Caco-2 (cell line): Measurements from ENCODE around the gene KRT35. TPM values are rescaled to one million over a fixed set of nuclear protein-coding genes. Genes with fewer than 3 reads are reported as not detected.

Experiments used
- BruUV-seq: library from RNA; stranded (reverse); fragments of 400-500 nt; replicated peaks from 2 replicates; lab custom pipeline; 2021; lab: Mats Ljungman, UMichigan
- CTCF ChIA-PET: fragments of 300-600 bp; sonication (Branson Sonifier 250); formaldehyde crosslinking; loops from one replicate; lab custom pipeline; 2022; ENCODE audit warnings: antibody characterized with exemption; lab: Charles Lee
- POLR2A ChIA-PET: fragments of 300-600 bp; sonication (Branson Sonifier 250); formaldehyde crosslinking; loops from one replicate; lab custom pipeline; 2022; ENCODE audit warnings: antibody characterized with exemption; lab: Charles Lee
- DNase-seq, 2 experiments: peaks; one replicate each; pipeline versions ENCODE4 v3.0.0 to v3.0.0-alpha.2; 2020 to 2022
- H3K27me3 ChIP-seq: replicated peaks from 2 replicates; pipeline ENCODE4 v1.6.0; 2011; ENCODE audit warnings: low read length; ENCODE audit not compliant: control insufficient read depth, insufficient read depth
- H3K36me3 ChIP-seq: 2 replicates; pipeline ENCODE4 v1.5.1; 2011; ENCODE audit warnings: low read length; ENCODE audit not compliant: control insufficient read depth, insufficient read depth
- H3K4me1 ChIP-seq: fragments of 250-450 bp; sonication (Bioruptor Pico); 2 replicates; pipeline ENCODE4 v1.5.1; 2020; ENCODE audit warnings: mild to moderate bottlenecking
- H3K4me3 ChIP-seq: 2 replicates; pipeline ENCODE4 v1.5.1; 2011; ENCODE audit warnings: low read depth, mild to moderate bottlenecking, control low read depth, low read length
- H3K9me3 ChIP-seq: fragments of 250-450 bp; sonication (Bioruptor Pico); 2 replicates; pipeline ENCODE4 v1.5.1; 2020; ENCODE audit warnings: mild to moderate bottlenecking, moderate library complexity
- H3K27ac Mint-ChIP-seq: one replicate; pipeline ENCODE4 v1.8.0; 2022; ENCODE audit warnings: mixed read lengths; ENCODE audit not compliant: unreplicated experiment
- H3K27me3 Mint-ChIP-seq: one replicate; pipeline ENCODE4 v1.8.0; 2022; ENCODE audit warnings: mixed read lengths; ENCODE audit not compliant: insufficient read depth, unreplicated experiment
- H3K36me3 Mint-ChIP-seq: one replicate; pipeline ENCODE4 v1.8.0; 2022; ENCODE audit warnings: mild to moderate bottlenecking, mixed read lengths; ENCODE audit not compliant: insufficient read depth, unreplicated experiment
- H3K4me1 Mint-ChIP-seq: one replicate; pipeline ENCODE4 v1.8.0; 2022; ENCODE audit warnings: low read depth, mixed read lengths; ENCODE audit not compliant: unreplicated experiment
- H3K4me3 Mint-ChIP-seq: one replicate; pipeline ENCODE4 v1.8.0; 2022; ENCODE audit warnings: mild to moderate bottlenecking, moderate library complexity, mixed read lengths; ENCODE audit not compliant: unreplicated experiment
- H3K9me3 Mint-ChIP-seq: one replicate; pipeline ENCODE4 v1.8.0; 2022; ENCODE audit warnings: mixed read lengths; ENCODE audit not compliant: unreplicated experiment
- intact Hi-C: fragments of 100-400 bp; cut with micrococcal nuclease; formaldehyde crosslinking; loops from one replicate; pipeline ENCODE4 v1.10.0; 2022; ENCODE audit not compliant: unreplicated experiment
- total RNA-seq: library from RNA; stranded (reverse); gene quantifications from 2 replicates; pipeline ENCODE4 v1.2.3, GENCODE V29; 2022
- TF ChIP-seq, protein P1 (sequence below), 2 experiments: fragments of 200-600 bp in 1 of 2; IDR thresholded peaks; 1 replicate in 1 of 2; 2 replicates in 1 of 2; pipeline versions ENCODE4 v1.5.1 to v1.8.0; 2011 to 2022; ENCODE audit warnings: antibody characterized with exemption in 1 of 2, control low read depth in 1 of 2, inconsistent platforms in 1 of 2, low read depth in 1 of 2, low read length in 1 of 2, mild to moderate bottlenecking in 1 of 2, moderate library complexity in 1 of 2; ENCODE audit not compliant: insufficient read depth in 1 of 2, severe bottlenecking in 1 of 2, unreplicated experiment in 1 of 2

KRT35 gene
- total RNA-seq, 1 experiment from 2014 or later, result not detected

DNA sequence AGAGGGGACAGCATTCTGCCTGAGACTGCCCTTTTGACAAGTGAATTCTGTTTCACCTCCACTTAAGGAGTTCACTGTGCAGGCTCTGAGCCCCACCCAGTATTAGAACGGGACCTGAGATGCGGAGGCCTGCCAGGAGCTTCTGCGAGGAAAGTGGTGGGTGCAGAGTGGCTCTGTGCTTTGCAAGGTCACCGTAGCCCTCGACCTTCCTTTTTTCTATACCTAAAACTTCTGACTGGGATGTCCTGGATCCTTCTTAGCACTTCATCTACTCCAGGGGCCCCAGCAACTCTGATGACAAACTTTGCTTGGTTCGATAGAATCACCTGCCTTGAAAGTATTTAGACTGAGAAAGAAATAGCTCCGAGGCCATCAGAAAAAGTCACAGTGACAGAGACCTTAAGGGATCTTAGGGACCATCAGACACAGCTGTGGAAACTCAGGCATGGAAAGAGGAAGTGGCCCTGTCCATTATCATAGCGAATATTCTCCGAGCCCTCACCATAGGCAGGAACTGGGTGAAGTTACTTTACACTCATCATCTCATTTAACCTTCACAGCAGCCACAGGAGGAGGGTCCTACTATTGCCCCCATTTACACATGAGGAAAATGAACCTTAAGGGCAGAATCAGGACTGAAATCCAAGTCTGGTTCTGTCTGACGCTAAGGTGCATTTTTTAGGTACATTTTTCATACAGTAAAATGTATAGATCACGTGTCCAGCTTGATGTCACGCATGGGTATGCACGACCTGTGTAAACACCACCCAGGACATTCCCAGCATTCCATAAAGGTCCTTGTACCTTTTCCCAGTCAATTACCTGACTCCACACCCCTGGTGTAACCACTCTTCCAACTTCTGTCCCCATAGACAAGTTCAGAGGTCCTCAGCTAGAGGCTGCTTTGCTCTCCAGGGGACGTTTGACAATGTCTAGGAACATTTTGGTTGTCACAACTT lies 25.1 kb upstream of the KRT35 start:
- H3K9me3 ChIP-seq, result no peaks in the 10 kb centered on the region
- POLR2A ChIA-PET, result interaction anchor here (1.0 to 1.1 kb wide), 2 partner anchors 16 to 22 kb away, joined by 3 to 4 read pairs; partner anchors contain the start of gene KRT19
- Mint-ChIP-seq H3K4me1 (peaks cover 20% of the 10 kb centered on the region), H3K27me3 (no peaks in the 10 kb centered on the region), H3K27ac (peak overlapping the region; percentile 79), H3K9me3 (no peaks in the 10 kb centered on the region), H3K36me3 (peaks cover 6% of the 10 kb centered on the region), H3K4me3 (no peak overlapping the region)
- H3K27me3 ChIP-seq, result no peaks in the 10 kb centered on the region
- H3K36me3 ChIP-seq, result no peaks in the 10 kb centered on the region
- peaks cover 42% of the 10 kb centered on the region for H3K4me1 ChIP-seq
- peak in 1 of 2 experiments; percentile 74 for DNase-seq
- no TSS peak for BruUV-seq
- TF ChIP-seq, protein P1, sequence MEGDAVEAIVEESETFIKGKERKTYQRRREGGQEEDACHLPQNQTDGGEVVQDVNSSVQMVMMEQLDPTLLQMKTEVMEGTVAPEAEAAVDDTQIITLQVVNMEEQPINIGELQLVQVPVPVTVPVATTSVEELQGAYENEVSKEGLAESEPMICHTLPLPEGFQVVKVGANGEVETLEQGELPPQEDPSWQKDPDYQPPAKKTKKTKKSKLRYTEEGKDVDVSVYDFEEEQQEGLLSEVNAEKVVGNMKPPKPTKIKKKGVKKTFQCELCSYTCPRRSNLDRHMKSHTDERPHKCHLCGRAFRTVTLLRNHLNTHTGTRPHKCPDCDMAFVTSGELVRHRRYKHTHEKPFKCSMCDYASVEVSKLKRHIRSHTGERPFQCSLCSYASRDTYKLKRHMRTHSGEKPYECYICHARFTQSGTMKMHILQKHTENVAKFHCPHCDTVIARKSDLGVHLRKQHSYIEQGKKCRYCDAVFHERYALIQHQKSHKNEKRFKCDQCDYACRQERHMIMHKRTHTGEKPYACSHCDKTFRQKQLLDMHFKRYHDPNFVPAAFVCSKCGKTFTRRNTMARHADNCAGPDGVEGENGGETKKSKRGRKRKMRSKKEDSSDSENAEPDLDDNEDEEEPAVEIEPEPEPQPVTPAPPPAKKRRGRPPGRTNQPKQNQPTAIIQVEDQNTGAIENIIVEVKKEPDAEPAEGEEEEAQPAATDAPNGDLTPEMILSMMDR (IDR thresholded peaks at IDR 0.05; ENCODE audit: insufficient read depth in 1 of 2, low read depth in 1 of 2, low read length in 1 of 2, severe bottlenecking in 1 of 2, unreplicated experiment in 1 of 2), result no peak
- CTCF ChIA-PET, result interaction anchor here (0.7 to 0.9 kb wide), 2 partner anchors 43 to 804 kb away, joined by 3 to 4 read pairs; no protein-coding TSS in a partner anchor
- intact Hi-C loops, result loop anchor here (1.0 kb wide), 1 partner anchor 16 kb away; no protein-coding TSS in a partner anchor
- H3K4me3 ChIP-seq, result no peak overlapping the region

GRCh38 chr17:41505007-41505808 lies 24.3 kb upstream of the KRT35 start, which contains the start of gene KRT13:
Gene KRT13, minus strand, starts transcription at chr17:41505612. Its CDS starts 62 bp downstream, at chr17:41505550.
- Mint-ChIP-seq H3K4me3 (no peak within 1 kb of the TSS), H3K27ac (peak within 1 kb of the TSS; percentile 79), H3K4me1 (peaks cover 14% of the 10 kb centered on the region), H3K9me3 (no peaks in the 10 kb centered on the region), H3K27me3 (no peaks in the 10 kb centered on the region), H3K36me3 (peaks cover 6% of the 10 kb centered on the region)
- intact Hi-C loops, result no loop called here
- TF ChIP-seq, protein P1 (IDR thresholded peaks at IDR 0.05; ENCODE audit: insufficient read depth in 1 of 2, low read depth in 1 of 2, low read length in 1 of 2, severe bottlenecking in 1 of 2, unreplicated experiment in 1 of 2), result no peak
- Histone ChIP-seq H3K4me3 (no peak within 1 kb of the TSS), H3K9me3 (no peaks in the 10 kb centered on the region), H3K27me3 (no peaks in the 10 kb centered on the region), H3K36me3 (no peaks in the 10 kb centered on the region), H3K4me1 (peaks cover 33% of the 10 kb centered on the region)
- ChIA-PET CTCF (interaction anchor here (0.7 to 0.9 kb wide), 2 partner anchors 43 to 803 kb away, joined by 3 to 4 read pairs; no protein-coding TSS in a partner anchor), POLR2A (interaction anchor here (1.0 kb wide), 1 partner anchor 23 kb away, joined by 4 read pairs; the partner anchor contains the start of gene KRT19)
- BruUV-seq, result no TSS peak
- no peak for DNase-seq
